ENCODE data around the gene IQSEC1. TPM values are rescaled to one million over a fixed set of nuclear protein-coding genes. Genes with fewer than 3 reads are reported as not detected.
"Not testable (repeated sequence)": the region's sequence is repeated elsewhere in the genome, so short reads cannot be mapped to it uniquely, and the experiment has no call there.

IQSEC1 gene
- total RNA-seq, 3 donors from 2014 or later: 26.9 to 45.4 (median 26.9) TPM

DNA sequence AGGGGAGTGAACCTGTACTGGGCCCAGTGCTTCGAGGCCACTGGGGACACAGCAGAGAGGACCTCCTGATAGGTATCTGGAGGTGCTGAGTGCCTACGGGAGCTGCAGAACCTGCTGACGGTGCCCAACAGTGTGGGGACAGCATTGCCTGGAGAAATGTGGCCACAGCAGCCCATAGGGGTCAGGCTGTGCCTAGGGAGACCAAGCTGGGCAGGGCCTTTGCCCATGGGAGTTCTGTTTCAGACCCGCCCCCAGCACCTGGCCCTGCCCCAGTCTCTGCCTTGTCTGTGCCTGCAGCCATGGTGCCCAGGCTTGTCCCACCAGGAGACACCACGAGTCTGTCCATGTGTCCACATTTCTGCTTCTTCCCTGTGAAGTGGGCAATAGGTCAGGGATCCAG is 216.6 kb downstream of the IQSEC1 start:
- DNase-seq (ENCODE audit: low spot score in 2 of 2): no peak
- Histone ChIP-seq H3K36me3 (no peaks in the 10 kb centered on the region), H3K4me1 (no peaks in the 10 kb centered on the region), H3K27me3 (no peaks in the 10 kb centered on the region), H3K9me3 (no peaks in the 10 kb centered on the region), H3K27ac (no peak overlapping the region), H3K4me3 (no peak overlapping the region)
- intact Hi-C loops (cut with DNase I; ENCODE audit: low total_unique reads): no loop called here
- TF ChIP-seq, protein P1, sequence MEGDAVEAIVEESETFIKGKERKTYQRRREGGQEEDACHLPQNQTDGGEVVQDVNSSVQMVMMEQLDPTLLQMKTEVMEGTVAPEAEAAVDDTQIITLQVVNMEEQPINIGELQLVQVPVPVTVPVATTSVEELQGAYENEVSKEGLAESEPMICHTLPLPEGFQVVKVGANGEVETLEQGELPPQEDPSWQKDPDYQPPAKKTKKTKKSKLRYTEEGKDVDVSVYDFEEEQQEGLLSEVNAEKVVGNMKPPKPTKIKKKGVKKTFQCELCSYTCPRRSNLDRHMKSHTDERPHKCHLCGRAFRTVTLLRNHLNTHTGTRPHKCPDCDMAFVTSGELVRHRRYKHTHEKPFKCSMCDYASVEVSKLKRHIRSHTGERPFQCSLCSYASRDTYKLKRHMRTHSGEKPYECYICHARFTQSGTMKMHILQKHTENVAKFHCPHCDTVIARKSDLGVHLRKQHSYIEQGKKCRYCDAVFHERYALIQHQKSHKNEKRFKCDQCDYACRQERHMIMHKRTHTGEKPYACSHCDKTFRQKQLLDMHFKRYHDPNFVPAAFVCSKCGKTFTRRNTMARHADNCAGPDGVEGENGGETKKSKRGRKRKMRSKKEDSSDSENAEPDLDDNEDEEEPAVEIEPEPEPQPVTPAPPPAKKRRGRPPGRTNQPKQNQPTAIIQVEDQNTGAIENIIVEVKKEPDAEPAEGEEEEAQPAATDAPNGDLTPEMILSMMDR (IDR thresholded peaks at IDR 0.05): no peak
- TF ChIP-seq POLR2A (IDR thresholded peaks at IDR 0.05) (no peak), POLR2AphosphoS5 (IDR thresholded peaks at IDR 0.05) (no peak)

DNA sequence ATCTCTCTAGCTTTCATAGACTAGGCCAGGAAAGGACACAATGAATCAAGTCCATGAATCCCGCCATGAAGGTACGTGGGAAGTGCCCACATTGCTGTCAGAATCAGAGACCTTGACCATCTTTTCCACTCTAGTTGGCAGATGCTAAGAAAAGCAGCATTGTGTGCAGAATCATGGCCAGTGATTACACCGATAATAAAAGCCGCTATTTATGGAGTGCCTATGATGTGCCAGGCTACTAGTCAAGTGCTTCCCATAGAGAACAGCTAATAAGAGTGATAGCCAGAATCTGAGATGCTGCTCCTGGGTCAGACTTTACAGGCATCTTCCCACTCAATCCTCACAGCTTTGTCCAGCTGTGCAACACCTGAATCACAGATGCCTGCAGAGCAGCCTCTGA is 218.7 kb downstream of the IQSEC1 start:
- no peak overlapping the region for H3K27ac ChIP-seq

DNA sequence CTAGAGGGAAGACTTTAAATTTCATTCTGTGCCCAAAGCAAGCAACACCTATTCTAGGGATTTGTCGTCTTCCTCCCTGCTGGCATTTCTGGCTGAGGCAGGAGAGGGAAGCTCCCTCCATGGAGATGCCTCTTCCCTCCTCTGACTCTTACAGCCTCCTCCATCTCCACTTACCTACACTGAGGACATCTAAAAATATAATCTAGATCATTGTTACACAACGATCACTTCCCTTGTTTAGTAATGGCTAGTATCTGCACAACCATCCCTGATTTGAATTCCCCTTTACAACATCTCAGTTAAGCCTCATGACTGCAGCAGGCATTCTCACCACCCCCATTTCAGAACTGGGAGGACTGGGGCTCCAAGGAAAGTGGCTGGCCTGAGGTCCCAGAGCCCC is 219.4 kb downstream of the IQSEC1 start:
- H3K9me3 ChIP-seq; H3K36me3 ChIP-seq; H3K27me3 ChIP-seq; intact Hi-C loops (cut with DNase I; ENCODE audit: low total_unique reads); H3K27ac ChIP-seq; H3K4me1 ChIP-seq; DNase-seq (ENCODE audit: low spot score in 2 of 2); H3K4me3 ChIP-seq: not testable (repeated sequence)

More for the DNA sequence above, 218.7 kb downstream of the IQSEC1 start:
- DNase-seq (ENCODE audit: low spot score in 2 of 2): no peak
- no peaks in the 10 kb centered on the region for H3K4me1 ChIP-seq
- intact Hi-C loops (cut with DNase I; ENCODE audit: low total_unique reads): no loop called here
- H3K9me3 ChIP-seq: no peaks in the 10 kb centered on the region
- no peaks in the 10 kb centered on the region for H3K27me3 ChIP-seq
- TF ChIP-seq POLR2AphosphoS5 (IDR thresholded peaks at IDR 0.05) (no peak), POLR2A (IDR thresholded peaks at IDR 0.05) (no peak)
- TF ChIP-seq, protein P1 (IDR thresholded peaks at IDR 0.05): no peak
- H3K4me3 ChIP-seq: no peak overlapping the region
- no peaks in the 10 kb centered on the region for H3K36me3 ChIP-seq

DNA sequence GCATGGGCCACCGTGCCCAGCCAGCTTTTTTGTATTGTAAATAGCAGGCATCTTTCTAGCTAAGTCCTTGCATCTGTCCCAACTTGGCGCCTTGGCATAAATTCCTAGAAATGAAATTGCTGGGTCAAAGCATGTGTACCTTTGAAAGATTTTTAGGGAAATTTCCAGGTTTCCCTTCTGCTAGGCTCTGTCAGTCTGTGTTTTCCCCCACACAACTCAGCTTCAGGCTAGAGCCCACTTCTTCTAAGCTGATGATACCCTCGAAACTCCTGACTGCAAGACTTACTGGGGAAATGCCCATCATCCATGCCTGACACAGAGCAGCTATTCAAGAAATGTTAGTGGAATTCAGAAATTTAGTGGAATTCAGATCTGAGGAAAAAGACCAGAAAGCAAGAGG is 221.0 kb downstream of the IQSEC1 start:
- Histone ChIP-seq H3K4me3 (no peak overlapping the region), H3K9me3 (no peaks in the 10 kb centered on the region), H3K4me1 (no peaks in the 10 kb centered on the region), H3K36me3 (no peaks in the 10 kb centered on the region), H3K27ac (no peak overlapping the region), H3K27me3 (no peaks in the 10 kb centered on the region)
- TF ChIP-seq, protein P1 (IDR thresholded peaks at IDR 0.05): no peak
- TF ChIP-seq POLR2A (IDR thresholded peaks at IDR 0.05): no peak
- TF ChIP-seq POLR2AphosphoS5 (IDR thresholded peaks at IDR 0.05): no peak
- DNase-seq (ENCODE audit: low spot score in 2 of 2): no peak
- intact Hi-C loops (cut with DNase I; ENCODE audit: low total_unique reads): no loop called here

Other genes with a start within 250 kb of the IQSEC1 start
- gene RPL32, start 231.9 kb downstream of the IQSEC1 start, total RNA-seq: 1,000 to 10,000 TPM in 1 of 3 donors, 100 to 1,000 TPM in 2; 945 to 1,485 (median 950) TPM

All from breast epithelium (tissue), 4 donors.